Neural progenitor cell (in vitro differentiated cells): ENCODE results near the gene ZNF330. TPM values are rescaled to one million over a fixed set of nuclear protein-coding genes. Genes with fewer than 3 reads are reported as not detected.

Source experiments
- DNase-seq: peaks from one replicate; pipeline ENCODE4 v3.0.0-alpha.2; 2016; ENCODE audit warnings: low spot score
- H2AFZ ChIP-seq: fragments of 200-600 bp; sonication (generic); replicated peaks from 2 replicates; pipeline ENCODE4 v1.6.1; 2016; ENCODE audit warnings: antibody characterized with exemption
- H3F3A ChIP-seq: fragments of 200-600 bp; sonication (generic); 2 replicates; pipeline ENCODE4 v1.6.1; 2016; ENCODE audit warnings: antibody characterized with exemption, low read depth
- H3K27ac ChIP-seq: fragments of 200-600 bp; sonication (generic); 2 replicates; pipeline ENCODE4 v1.5.1; 2016; ENCODE audit warnings: mild to moderate bottlenecking
- H3K27me3 ChIP-seq: fragments of 200-600 bp; sonication (generic); 2 replicates; pipeline ENCODE4 v1.6.1; 2016; ENCODE audit warnings: mild to moderate bottlenecking, moderate library complexity
- H3K36me3 ChIP-seq: fragments of 200-600 bp; sonication (generic); 2 replicates; pipeline ENCODE4 v1.5.1; 2016
- H3K4me1 ChIP-seq: fragments of 200-600 bp; sonication (generic); 2 replicates; pipeline ENCODE4 v1.6.1; 2016; ENCODE audit warnings: mixed run types
- H3K4me2 ChIP-seq: fragments of 200-600 bp; sonication (generic); 2 replicates; pipeline ENCODE4 v1.6.1; 2016
- H3K4me3 ChIP-seq: fragments of 200-600 bp; sonication (generic); 2 replicates; pipeline ENCODE4 v1.5.1; 2016
- H3K79me2 ChIP-seq: fragments of 200-600 bp; sonication (generic); 2 replicates; pipeline ENCODE4 v1.6.1; 2016; ENCODE audit warnings: low read depth
- H3K9ac ChIP-seq: fragments of 200-600 bp; sonication (generic); 2 replicates; pipeline ENCODE4 v1.6.1; 2016
- H3K9me3 ChIP-seq: fragments of 200-600 bp; sonication (generic); 2 replicates; pipeline ENCODE4 v1.5.1; 2016; ENCODE audit warnings: low read depth
- H4K20me1 ChIP-seq: fragments of 200-600 bp; sonication (generic); 2 replicates; pipeline ENCODE4 v1.6.1; 2016; ENCODE audit warnings: low read depth
- H3K27ac Mint-ChIP-seq: 3 replicates; pipeline ENCODE4 v1.8.0; 2021; ENCODE audit warnings: mixed read lengths
- H3K27me3 Mint-ChIP-seq: 2 replicates; pipeline ENCODE4 v1.8.0; 2022; ENCODE audit warnings: low read depth, mild to moderate bottlenecking, inconsistent platforms, moderate library complexity, mixed read lengths; ENCODE audit not compliant: insufficient read depth
- H3K36me3 Mint-ChIP-seq: 3 replicates; pipeline ENCODE4 v1.8.0; 2021; ENCODE audit warnings: mixed read lengths
- H3K4me1 Mint-ChIP-seq: 3 replicates; pipeline ENCODE4 v1.8.0; 2021; ENCODE audit warnings: mixed read lengths
- H3K4me3 Mint-ChIP-seq: 3 replicates; pipeline ENCODE4 v1.8.0; 2021; ENCODE audit warnings: mild to moderate bottlenecking, moderate library complexity, mixed read lengths
- H3K9me3 Mint-ChIP-seq: 3 replicates; pipeline ENCODE4 v1.8.0; 2020; ENCODE audit warnings: mixed read lengths
- EZH2 ChIP-seq: fragments of 200-600 bp; sonication (generic); IDR thresholded peaks from 2 replicates; pipeline ENCODE4 v1.6.1; 2017; ENCODE audit warnings: antibody characterized with exemption, mild to moderate bottlenecking, moderate library complexity
- EZH2phosphoT487 ChIP-seq: fragments of 200-600 bp; sonication (generic); IDR thresholded peaks from 2 replicates; pipeline ENCODE4 v1.6.1; 2017; ENCODE audit warnings: antibody characterized with exemption
- total RNA-seq: library from RNA; depleted of rRNA; stranded (reverse); fragments of >200 nt; gene quantifications from 2 replicates; pipeline ENCODE4 v1.2.3, GENCODE V29; 2015; ENCODE audit warnings: low replicate concordance
- TF ChIP-seq, protein P1 (sequence below): fragments of 200-600 bp; sonication (generic); IDR thresholded peaks from 2 replicates; pipeline ENCODE4 v1.5.1; 2017; ENCODE audit warnings: antibody characterized with exemption, mild to moderate bottlenecking

The ZNF330 gene
- total RNA-seq, 1 donor from 2014 or later = 59.2 TPM

DNA sequence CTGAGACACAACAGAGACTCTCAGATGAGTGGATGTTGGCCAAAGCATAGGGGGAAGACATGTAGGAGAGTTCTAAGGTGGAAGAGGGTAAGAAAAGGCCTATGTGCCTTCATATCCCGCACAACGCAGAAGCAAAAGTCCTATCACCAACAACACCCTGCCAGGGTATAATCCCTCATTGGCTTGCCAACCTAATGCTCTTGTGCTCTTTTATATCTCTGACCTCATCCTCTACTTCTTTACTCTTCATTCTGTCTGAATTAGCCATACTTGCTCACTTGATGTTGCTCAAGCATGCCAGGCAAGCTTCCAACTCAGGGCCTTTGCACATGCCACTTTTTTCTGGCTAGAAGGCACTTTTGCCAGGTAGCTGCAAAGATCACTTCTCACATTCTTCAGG lies 28.1 kb upstream of the ZNF330 start:
- no peaks in the 10 kb centered on the region for H3K4me1 Mint-ChIP-seq
- H3K27me3 Mint-ChIP-seq = no peaks in the 10 kb centered on the region

DNA sequence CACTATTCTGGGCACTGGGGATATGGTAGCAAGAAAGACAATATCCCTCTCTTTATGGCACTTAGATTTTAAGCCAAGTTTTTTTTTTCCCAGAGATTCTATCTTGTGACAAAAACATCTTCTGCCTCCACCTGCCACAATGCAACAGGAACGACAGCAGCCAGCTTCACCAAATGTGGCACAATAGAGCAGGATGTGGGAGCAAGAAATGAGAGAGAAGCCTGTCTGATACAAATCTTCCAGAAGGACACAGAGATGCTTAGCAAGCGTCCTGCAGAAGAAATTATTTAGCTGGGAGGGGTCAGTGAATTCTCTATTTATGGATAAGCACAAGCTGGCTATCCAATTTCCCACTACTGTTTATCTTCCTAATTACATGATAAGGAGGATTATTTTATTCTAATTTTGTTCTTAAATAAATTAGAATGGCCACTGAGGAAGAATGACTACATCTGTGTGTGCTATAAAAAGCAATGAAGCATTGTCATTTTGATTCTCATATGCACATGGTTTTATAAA lies 27.1 kb upstream of the ZNF330 start:
- Histone ChIP-seq H3K79me2 (no peaks in the 10 kb centered on the region), H3K9ac (no peak overlapping the region), H3F3A (no peaks in the 10 kb centered on the region), H2AFZ (no peak overlapping the region), H3K36me3 (no peaks in the 10 kb centered on the region), H3K4me3 (no peak overlapping the region), H3K4me2 (no peak overlapping the region), H3K4me1 (no peaks in the 10 kb centered on the region), H4K20me1 (no peaks in the 10 kb centered on the region), H3K27me3 (no peaks in the 10 kb centered on the region), H3K27ac (no peak overlapping the region), H3K9me3 (no peaks in the 10 kb centered on the region)
- Mint-ChIP-seq H3K36me3 (no peaks in the 10 kb centered on the region), H3K9me3 (no peaks in the 10 kb centered on the region), H3K4me3 (no peak overlapping the region), H3K4me1 (no peaks in the 10 kb centered on the region), H3K27ac (no peak overlapping the region), H3K27me3 (no peaks in the 10 kb centered on the region)
- DNase-seq = no peak
- no peak for TF ChIP-seq EZH2
- TF ChIP-seq EZH2phosphoT487 = no peak
- TF ChIP-seq, protein P1, sequence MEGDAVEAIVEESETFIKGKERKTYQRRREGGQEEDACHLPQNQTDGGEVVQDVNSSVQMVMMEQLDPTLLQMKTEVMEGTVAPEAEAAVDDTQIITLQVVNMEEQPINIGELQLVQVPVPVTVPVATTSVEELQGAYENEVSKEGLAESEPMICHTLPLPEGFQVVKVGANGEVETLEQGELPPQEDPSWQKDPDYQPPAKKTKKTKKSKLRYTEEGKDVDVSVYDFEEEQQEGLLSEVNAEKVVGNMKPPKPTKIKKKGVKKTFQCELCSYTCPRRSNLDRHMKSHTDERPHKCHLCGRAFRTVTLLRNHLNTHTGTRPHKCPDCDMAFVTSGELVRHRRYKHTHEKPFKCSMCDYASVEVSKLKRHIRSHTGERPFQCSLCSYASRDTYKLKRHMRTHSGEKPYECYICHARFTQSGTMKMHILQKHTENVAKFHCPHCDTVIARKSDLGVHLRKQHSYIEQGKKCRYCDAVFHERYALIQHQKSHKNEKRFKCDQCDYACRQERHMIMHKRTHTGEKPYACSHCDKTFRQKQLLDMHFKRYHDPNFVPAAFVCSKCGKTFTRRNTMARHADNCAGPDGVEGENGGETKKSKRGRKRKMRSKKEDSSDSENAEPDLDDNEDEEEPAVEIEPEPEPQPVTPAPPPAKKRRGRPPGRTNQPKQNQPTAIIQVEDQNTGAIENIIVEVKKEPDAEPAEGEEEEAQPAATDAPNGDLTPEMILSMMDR = no peak

More for the DNA sequence above, 28.1 kb upstream of the ZNF330 start:
- no peak for DNase-seq
- no peak overlapping the region for H3K9ac ChIP-seq
- H3F3A ChIP-seq = no peaks in the 10 kb centered on the region
- no peak overlapping the region for H3K27ac ChIP-seq
- no peaks in the 10 kb centered on the region for H3K36me3 ChIP-seq
- H3K4me3 Mint-ChIP-seq = no peak overlapping the region
- H3K79me2 ChIP-seq = no peaks in the 10 kb centered on the region
- H4K20me1 ChIP-seq = no peaks in the 10 kb centered on the region
- H3K9me3 ChIP-seq = no peaks in the 10 kb centered on the region
- H3K36me3 Mint-ChIP-seq = no peaks in the 10 kb centered on the region
- H3K4me2 ChIP-seq = no peak overlapping the region
- no peak for TF ChIP-seq EZH2phosphoT487
- TF ChIP-seq, protein P1 = no peak
- no peaks in the 10 kb centered on the region for H3K9me3 Mint-ChIP-seq
- H3K4me3 ChIP-seq = no peak overlapping the region
- H2AFZ ChIP-seq = no peak overlapping the region
- H3K27ac Mint-ChIP-seq = no peak overlapping the region
- H3K27me3 ChIP-seq = no peaks in the 10 kb centered on the region
- no peaks in the 10 kb centered on the region for H3K4me1 ChIP-seq

DNA sequence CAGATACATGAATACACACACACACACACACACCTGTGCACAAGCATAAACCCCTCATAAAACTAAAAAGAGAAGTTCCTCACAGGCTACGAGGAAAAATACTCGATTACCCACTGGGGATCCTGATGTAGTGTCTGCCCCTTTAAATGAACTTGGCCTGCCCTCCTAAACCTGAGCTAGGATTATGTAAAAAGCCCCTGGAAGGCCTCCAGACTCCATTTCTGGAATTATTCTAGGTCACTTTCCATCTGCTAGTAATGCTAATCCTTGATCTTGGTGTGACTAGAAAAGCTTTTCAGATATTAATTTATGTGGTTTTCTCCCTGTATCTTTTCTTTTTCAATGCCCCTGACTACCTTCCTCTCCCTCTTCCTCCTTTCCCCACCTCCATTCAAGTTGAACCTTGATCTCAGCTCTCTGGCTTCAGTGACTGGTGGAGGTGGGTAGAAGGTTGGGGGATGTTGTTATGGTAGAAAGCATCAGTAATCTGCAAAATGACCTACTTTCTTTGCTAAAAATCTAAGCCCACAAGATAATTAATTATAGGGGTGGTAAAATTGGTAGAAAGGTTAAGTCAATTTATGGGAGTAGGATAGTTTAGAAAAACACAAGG lies 25.5 kb upstream of the ZNF330 start:
- no peaks in the 10 kb centered on the region for H3K36me3 ChIP-seq
- no peaks in the 10 kb centered on the region for H3K79me2 ChIP-seq
- no peak overlapping the region for H3K27ac Mint-ChIP-seq
- no peak overlapping the region for H2AFZ ChIP-seq
- no peak for DNase-seq
- no peak overlapping the region for H3K4me3 ChIP-seq
- H3K9me3 Mint-ChIP-seq = no peaks in the 10 kb centered on the region
- H3K9me3 ChIP-seq = no peaks in the 10 kb centered on the region
- H3K4me1 Mint-ChIP-seq = no peaks in the 10 kb centered on the region
- no peaks in the 10 kb centered on the region for H3K4me1 ChIP-seq
- no peaks in the 10 kb centered on the region for H4K20me1 ChIP-seq
- no peak overlapping the region for H3K4me3 Mint-ChIP-seq
- H3K27ac ChIP-seq = no peak overlapping the region
- H3K4me2 ChIP-seq = no peak overlapping the region
- no peak overlapping the region for H3K9ac ChIP-seq
- H3F3A ChIP-seq = no peaks in the 10 kb centered on the region
- H3K27me3 Mint-ChIP-seq = peaks cover 2% of the 10 kb centered on the region
- H3K27me3 ChIP-seq = no peaks in the 10 kb centered on the region
- TF ChIP-seq EZH2 (no peak), EZH2phosphoT487 (no peak)
- TF ChIP-seq, protein P1 = no peak
- no peaks in the 10 kb centered on the region for H3K36me3 Mint-ChIP-seq
